Neural cell (in vitro differentiated cells): ENCODE results near the gene FANCC. TPM values are rescaled to one million over a fixed set of nuclear protein-coding genes. Genes with fewer than 3 reads are reported as not detected.

Source experiments
- H2AFZ ChIP-seq: fragments of 200-600, 300-800 bp; sonication (generic), shearing (Covaris generic); 2 replicates; pipeline ENCODE4 v1.6.0; 2014; ENCODE audit warnings: low read depth, mild to moderate bottlenecking, antibody characterized with exemption, low read length, moderate library complexity
- H3F3A ChIP-seq: fragments of 200-600 bp; shearing (Covaris generic); 2 replicates; pipeline ENCODE4 v1.6.1; 2016; ENCODE audit warnings: mild to moderate bottlenecking, moderate library complexity, mixed read lengths, antibody characterized with exemption, low read length; ENCODE audit not compliant: insufficient read depth, poor library complexity, severe bottlenecking
- H3K27ac ChIP-seq: fragments of 200-600, 300-800 bp; sonication (generic), shearing (Covaris generic); 2 replicates; pipeline ENCODE4 v1.5.1; 2014; ENCODE audit warnings: mild to moderate bottlenecking, low read length, moderate library complexity
- H3K27me3 ChIP-seq: fragments of 300-800, 200-600 bp; sonication (generic), shearing (Covaris generic); 2 replicates; pipeline ENCODE4 v1.6.0; 2014; ENCODE audit warnings: mild to moderate bottlenecking, low read depth, low read length, moderate library complexity; ENCODE audit not compliant: insufficient read depth
- H3K36me3 ChIP-seq: fragments of 300-800, 200-600 bp; sonication (generic), shearing (Covaris generic); 2 replicates; pipeline ENCODE4 v1.5.1; 2014; ENCODE audit warnings: mild to moderate bottlenecking, antibody characterized with exemption, low read length, moderate library complexity; ENCODE audit not compliant: insufficient read depth
- H3K4me2 ChIP-seq: fragments of 300-800, 200-600 bp; sonication (generic), shearing (Covaris generic); 2 replicates; pipeline ENCODE4 v1.6.0; 2014; ENCODE audit warnings: mild to moderate bottlenecking, low read length
- H3K4me3 ChIP-seq: fragments of 300-800, 200-600 bp; sonication (generic), shearing (Covaris generic); 2 replicates; pipeline ENCODE4 v1.5.1; 2014; ENCODE audit warnings: mild to moderate bottlenecking, low read length, moderate library complexity
- H3K79me2 ChIP-seq: fragments of 200-600 bp; shearing (Covaris generic); replicated peaks from 2 replicates; pipeline ENCODE4 v1.6.0; 2014; ENCODE audit warnings: mild to moderate bottlenecking, low read length, moderate library complexity; ENCODE audit not compliant: insufficient read depth
- H3K9ac ChIP-seq: fragments of 300-800, 200-600 bp; sonication (generic), shearing (Covaris generic); 2 replicates; pipeline ENCODE4 v1.6.1; 2016; ENCODE audit warnings: mild to moderate bottlenecking, low read length, mixed read lengths
- H3K9me2 ChIP-seq: fragments of 200-600 bp; shearing (Covaris generic); 2 replicates; pipeline ENCODE4 v1.6.1; 2016; ENCODE audit warnings: mild to moderate bottlenecking, low read length, mixed read lengths; ENCODE audit not compliant: insufficient read depth
- H3K9me3 ChIP-seq: fragments of 200-600, 300-800 bp; sonication (generic), shearing (Covaris generic); 2 replicates; pipeline ENCODE4 v1.6.1; 2016; ENCODE audit warnings: mild to moderate bottlenecking, mixed run types, low read length, moderate library complexity, mixed read lengths
- H4K20me1 ChIP-seq: fragments of 200-600 bp; shearing (Covaris generic); 2 replicates; pipeline ENCODE4 v1.6.1; 2016; ENCODE audit warnings: mild to moderate bottlenecking, mixed run types; ENCODE audit not compliant: insufficient read depth
- EP300 ChIP-seq: fragments of 450-650 bp; conservative IDR thresholded peaks from 2 replicates; pipeline ENCODE4 v1.6.1; 2014; ENCODE audit warnings: antibody characterized with exemption, mild to moderate bottlenecking, moderate library complexity; ENCODE audit not compliant: poor library complexity, severe bottlenecking
- EZH2 ChIP-seq: fragments of 200-600, 300-800 bp; shearing (Covaris generic), sonication (generic); IDR thresholded peaks from 2 replicates; pipeline ENCODE4 v1.6.1; 2014; ENCODE audit warnings: antibody characterized with exemption, low read length, borderline replicate concordance, mild to moderate bottlenecking; ENCODE audit not compliant: insufficient read depth, poor library complexity, severe bottlenecking
- MXI1 ChIP-seq: fragments of 450-650 bp; conservative IDR thresholded peaks from 2 replicates; pipeline ENCODE4 v1.6.1; 2014; ENCODE audit warnings: antibody characterized with exemption, mild to moderate bottlenecking; ENCODE audit not compliant: poor library complexity, severe bottlenecking
- POLR2AphosphoS5 ChIP-seq: IDR thresholded peaks from 2 replicates; pipeline ENCODE4 v1.6.1; 2012
- RAD21 ChIP-seq: fragments of 450-650 bp; conservative IDR thresholded peaks from 2 replicates; pipeline ENCODE4 v1.6.1; 2014; ENCODE audit warnings: antibody characterized with exemption, mild to moderate bottlenecking, moderate library complexity
- SMC3 ChIP-seq: fragments of 450-650 bp; conservative IDR thresholded peaks from 2 replicates; pipeline ENCODE4 v1.6.1; 2014; ENCODE audit warnings: antibody characterized with exemption, mild to moderate bottlenecking, moderate library complexity; ENCODE audit not compliant: poor library complexity
- TAF1 ChIP-seq: IDR thresholded peaks from 2 replicates; pipeline ENCODE4 v1.6.1; 2012; ENCODE audit warnings: low read depth
- polyA plus RNA-seq: library from polyadenylated mRNA; depleted of rRNA; stranded (reverse); fragments of >200 nt; gene quantifications from 2 replicates; pipeline ENCODE4 v1.2.3, GENCODE V29; 2014
- TF ChIP-seq, protein P1 (sequence below): IDR thresholded peaks from 2 replicates; pipeline ENCODE4 v1.6.1; 2012; ENCODE audit warnings: borderline replicate concordance
- TF ChIP-seq, protein P2 (sequence below): fragments of 450-650 bp; IDR thresholded peaks from 2 replicates; pipeline ENCODE4 v1.5.1; 2014; ENCODE audit warnings: antibody characterized with exemption, mild to moderate bottlenecking, moderate library complexity; ENCODE audit not compliant: poor library complexity, severe bottlenecking

Gene FANCC
- polyA plus RNA-seq, 1 donor from 2014 or later = 9.7 TPM

DNA sequence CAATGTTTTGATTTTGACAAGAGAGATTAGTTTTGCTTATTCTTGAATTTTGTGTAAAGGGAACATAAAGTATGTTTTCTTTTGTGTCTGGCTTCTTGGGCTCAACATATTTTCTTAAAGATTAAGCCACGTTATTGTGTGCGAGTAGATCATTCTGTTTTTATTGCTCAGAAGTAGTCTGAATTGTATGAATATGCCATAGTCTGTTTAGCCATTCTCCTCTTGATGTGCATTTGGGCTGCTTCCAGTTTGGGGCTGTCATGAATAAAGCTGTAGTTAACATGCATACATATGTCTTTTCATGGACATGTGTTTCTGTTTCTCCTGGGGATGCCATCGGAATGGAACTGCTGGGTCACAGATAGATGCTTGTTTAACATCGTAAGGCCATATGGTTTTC lies 198.9 kb downstream of the FANCC start:
- Histone ChIP-seq H3K9ac (no peak overlapping the region), H2AFZ (no peak overlapping the region), H3K4me3 (no peak overlapping the region), H3K27me3 (no peaks in the 10 kb centered on the region), H3K9me3 (no peaks in the 10 kb centered on the region), H3K36me3 (no peaks in the 10 kb centered on the region), H3K27ac (no peak overlapping the region), H3K9me2 (no peaks in the 10 kb centered on the region), H3F3A (no peaks in the 10 kb centered on the region), H3K79me2 (no peaks in the 10 kb centered on the region), H3K4me2 (no peak overlapping the region), H4K20me1 (no peaks in the 10 kb centered on the region)
- TF ChIP-seq SMC3 = no peak
- TF ChIP-seq EP300 = no peak
- TF ChIP-seq TAF1 = no peak
- no peak for TF ChIP-seq POLR2AphosphoS5
- TF ChIP-seq RAD21 = no peak
- TF ChIP-seq, protein P1, sequence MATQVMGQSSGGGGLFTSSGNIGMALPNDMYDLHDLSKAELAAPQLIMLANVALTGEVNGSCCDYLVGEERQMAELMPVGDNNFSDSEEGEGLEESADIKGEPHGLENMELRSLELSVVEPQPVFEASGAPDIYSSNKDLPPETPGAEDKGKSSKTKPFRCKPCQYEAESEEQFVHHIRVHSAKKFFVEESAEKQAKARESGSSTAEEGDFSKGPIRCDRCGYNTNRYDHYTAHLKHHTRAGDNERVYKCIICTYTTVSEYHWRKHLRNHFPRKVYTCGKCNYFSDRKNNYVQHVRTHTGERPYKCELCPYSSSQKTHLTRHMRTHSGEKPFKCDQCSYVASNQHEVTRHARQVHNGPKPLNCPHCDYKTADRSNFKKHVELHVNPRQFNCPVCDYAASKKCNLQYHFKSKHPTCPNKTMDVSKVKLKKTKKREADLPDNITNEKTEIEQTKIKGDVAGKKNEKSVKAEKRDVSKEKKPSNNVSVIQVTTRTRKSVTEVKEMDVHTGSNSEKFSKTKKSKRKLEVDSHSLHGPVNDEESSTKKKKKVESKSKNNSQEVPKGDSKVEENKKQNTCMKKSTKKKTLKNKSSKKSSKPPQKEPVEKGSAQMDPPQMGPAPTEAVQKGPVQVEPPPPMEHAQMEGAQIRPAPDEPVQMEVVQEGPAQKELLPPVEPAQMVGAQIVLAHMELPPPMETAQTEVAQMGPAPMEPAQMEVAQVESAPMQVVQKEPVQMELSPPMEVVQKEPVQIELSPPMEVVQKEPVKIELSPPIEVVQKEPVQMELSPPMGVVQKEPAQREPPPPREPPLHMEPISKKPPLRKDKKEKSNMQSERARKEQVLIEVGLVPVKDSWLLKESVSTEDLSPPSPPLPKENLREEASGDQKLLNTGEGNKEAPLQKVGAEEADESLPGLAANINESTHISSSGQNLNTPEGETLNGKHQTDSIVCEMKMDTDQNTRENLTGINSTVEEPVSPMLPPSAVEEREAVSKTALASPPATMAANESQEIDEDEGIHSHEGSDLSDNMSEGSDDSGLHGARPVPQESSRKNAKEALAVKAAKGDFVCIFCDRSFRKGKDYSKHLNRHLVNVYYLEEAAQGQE = no peak
- TF ChIP-seq, protein P2, sequence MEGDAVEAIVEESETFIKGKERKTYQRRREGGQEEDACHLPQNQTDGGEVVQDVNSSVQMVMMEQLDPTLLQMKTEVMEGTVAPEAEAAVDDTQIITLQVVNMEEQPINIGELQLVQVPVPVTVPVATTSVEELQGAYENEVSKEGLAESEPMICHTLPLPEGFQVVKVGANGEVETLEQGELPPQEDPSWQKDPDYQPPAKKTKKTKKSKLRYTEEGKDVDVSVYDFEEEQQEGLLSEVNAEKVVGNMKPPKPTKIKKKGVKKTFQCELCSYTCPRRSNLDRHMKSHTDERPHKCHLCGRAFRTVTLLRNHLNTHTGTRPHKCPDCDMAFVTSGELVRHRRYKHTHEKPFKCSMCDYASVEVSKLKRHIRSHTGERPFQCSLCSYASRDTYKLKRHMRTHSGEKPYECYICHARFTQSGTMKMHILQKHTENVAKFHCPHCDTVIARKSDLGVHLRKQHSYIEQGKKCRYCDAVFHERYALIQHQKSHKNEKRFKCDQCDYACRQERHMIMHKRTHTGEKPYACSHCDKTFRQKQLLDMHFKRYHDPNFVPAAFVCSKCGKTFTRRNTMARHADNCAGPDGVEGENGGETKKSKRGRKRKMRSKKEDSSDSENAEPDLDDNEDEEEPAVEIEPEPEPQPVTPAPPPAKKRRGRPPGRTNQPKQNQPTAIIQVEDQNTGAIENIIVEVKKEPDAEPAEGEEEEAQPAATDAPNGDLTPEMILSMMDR = no peak
- no peak for TF ChIP-seq EZH2
- no peak for TF ChIP-seq MXI1

DNA sequence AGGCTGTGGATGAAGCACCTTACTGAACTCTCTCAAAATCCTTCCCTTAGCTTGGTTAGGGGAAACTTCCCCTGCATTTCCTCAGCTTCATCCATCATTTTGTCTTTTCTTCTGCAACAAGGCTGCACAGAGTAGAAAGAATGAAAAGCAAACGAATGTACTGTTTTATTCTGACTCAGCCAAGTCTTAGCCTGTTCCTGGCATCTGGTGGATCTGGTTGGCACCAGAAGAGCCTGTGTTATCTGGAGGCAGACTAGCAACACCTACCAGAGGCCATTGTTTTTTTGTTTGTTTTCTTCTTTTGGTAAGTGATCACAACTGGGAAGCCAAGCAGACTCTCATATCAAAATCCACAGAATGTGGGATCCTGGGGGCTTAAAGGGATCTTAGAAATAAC lies 200.7 kb downstream of the FANCC start:
- TF ChIP-seq SMC3 = no peak
- no peak for TF ChIP-seq EP300
- TF ChIP-seq EZH2 = no peak
- no peak overlapping the region for H3K9ac ChIP-seq

More for the DNA sequence above, 200.7 kb downstream of the FANCC start:
- H3K4me3 ChIP-seq = no peak overlapping the region
- H3K27ac ChIP-seq = no peak overlapping the region
- H3K9me2 ChIP-seq = no peaks in the 10 kb centered on the region
- H3F3A ChIP-seq = no peaks in the 10 kb centered on the region
- no peaks in the 10 kb centered on the region for H3K79me2 ChIP-seq
- no peak overlapping the region for H2AFZ ChIP-seq
- H3K36me3 ChIP-seq = peaks cover 8% of the 10 kb centered on the region
- H3K4me2 ChIP-seq = no peak overlapping the region
- H3K9me3 ChIP-seq = no peaks in the 10 kb centered on the region
- no peaks in the 10 kb centered on the region for H4K20me1 ChIP-seq
- no peaks in the 10 kb centered on the region for H3K27me3 ChIP-seq
